HCT116 (cell line): ENCODE measurements around the gene SPOCD1. TPM values are rescaled to one million over a fixed set of nuclear protein-coding genes. Genes with fewer than 3 reads are reported as not detected.

Source experiments
- ATAC-seq: fragments of 200-7000 bp; cut with Tn5 transposase; 2 replicates; pipeline ENCODE4 v1.9.1; 2020; ENCODE audit warnings: mild to moderate bottlenecking, moderate library complexity
- BruUV-seq: library from RNA; stranded (reverse); fragments of 400-500 nt; replicated peaks from 2 replicates; lab custom pipeline; 2021; lab: Mats Ljungman, UMichigan
- CTCF ChIA-PET: fragments of 300-600 bp; sonication (Branson Sonifier 250); formaldehyde crosslinking; loops from one replicate; lab custom pipeline; 2021; ENCODE audit warnings: antibody characterized with exemption; lab: Charles Lee
- POLR2A ChIA-PET: fragments of 300-600, 350-600 bp; sonication (Branson Sonifier 250); formaldehyde crosslinking; loops from one replicate; lab custom pipeline; 2021; ENCODE audit warnings: antibody characterized with exemption; lab: Charles Lee
- RAD21 ChIA-PET, 2 experiments: fragments of 300-600 bp; sonication (Branson Sonifier 250); formaldehyde crosslinking; loops; one replicate each; lab custom pipeline; 2023; ENCODE audit warnings: low total read pairs in 2 of 2; ENCODE audit not compliant: uncharacterized antibody in 2 of 2, unreplicated experiment in 2 of 2, low non-redundant PET in 1 of 2; lab: Charles Lee
- DNase-seq: peaks from one replicate; pipeline ENCODE4 v3.0.0-alpha.2; 2010; ENCODE audit warnings: low read depth, low spot score
- H2AFZ ChIP-seq: fragments of 200-600 bp; shearing (Covaris generic), sonication (generic); 2 replicates; pipeline ENCODE4 v1.6.1; 2017; ENCODE audit warnings: low read depth, mixed run types, mixed read lengths, antibody characterized with exemption, low read length; ENCODE audit not compliant: poor library complexity, severe bottlenecking
- H3K27ac ChIP-seq: 2 replicates; pipeline ENCODE4 v1.5.1; 2012; ENCODE audit warnings: low read depth, low read length
- H3K27me3 ChIP-seq: fragments of 200-600 bp; sonication (generic); 2 replicates; pipeline ENCODE4 v1.6.1; 2016; ENCODE audit warnings: mixed run types, low read length, mixed read lengths; ENCODE audit not compliant: insufficient read depth
- H3K36me3 ChIP-seq, 2 experiments: fragments of 200-500 bp in 1 of 2; fragments of 200-600 bp in 1 of 2; sonication (Bioruptor generic) in 1 of 2; sonication (generic) in 1 of 2; 2 replicates each; pipeline versions ENCODE4 v1.5.1 to v1.6.1; 2014 to 2016; ENCODE audit warnings: low read length in 2 of 2, inconsistent platforms in 1 of 2, mixed read lengths in 1 of 2, mixed run types in 1 of 2; ENCODE audit not compliant: insufficient read depth in 2 of 2, control insufficient read depth in 1 of 2
- H3K4me1 ChIP-seq, 2 experiments: fragments of 200-600 bp in 1 of 2; sonication (generic) in 1 of 2; 2 replicates each; pipeline versions ENCODE4 v1.5.1 to v1.6.1; 2012 to 2017; ENCODE audit warnings: low read length in 2 of 2, inconsistent platforms in 1 of 2, mild to moderate bottlenecking in 1 of 2, mixed read lengths in 1 of 2, mixed run types in 1 of 2, moderate library complexity in 1 of 2; ENCODE audit not compliant: insufficient read depth in 2 of 2, control insufficient read depth in 1 of 2
- H3K4me2 ChIP-seq: fragments of 200-600 bp; sonication (generic); 2 replicates; pipeline ENCODE4 v1.6.1; 2017; ENCODE audit warnings: mixed run types, low read length, mixed read lengths
- H3K4me3 ChIP-seq, 2 experiments: fragments of 200-600 bp in 1 of 2; sonication (generic) in 1 of 2; replicated peaks in 1 of 2; 2 replicates each; pipeline ENCODE4 v1.5.1; 2011 to 2016; ENCODE audit warnings: low read length in 2 of 2, control low read depth in 1 of 2, low read depth in 1 of 2, mild to moderate bottlenecking in 1 of 2, mixed read lengths in 1 of 2, mixed run types in 1 of 2
- H3K79me2 ChIP-seq: fragments of 200-600 bp; sonication (generic); 2 replicates; pipeline ENCODE4 v1.6.1; 2017; ENCODE audit warnings: mild to moderate bottlenecking, mixed run types, low read length, moderate library complexity, mixed read lengths; ENCODE audit not compliant: insufficient read depth
- H3K9ac ChIP-seq: fragments of 200-600 bp; sonication (generic); 2 replicates; pipeline ENCODE4 v1.6.1; 2016; ENCODE audit warnings: low read length, mixed read lengths
- H3K9me2 ChIP-seq: fragments of 200-600 bp; sonication (generic), shearing (Covaris generic); 2 replicates; pipeline ENCODE4 v1.6.1; 2017; ENCODE audit warnings: mixed run types, mild to moderate bottlenecking, moderate library complexity; ENCODE audit not compliant: insufficient read depth
- H3K9me3 ChIP-seq, 2 experiments: fragments of 200-500 bp in 1 of 2; fragments of 200-600 bp in 1 of 2; sonication (Bioruptor generic) in 1 of 2; sonication (generic) in 1 of 2; 2 replicates each; pipeline ENCODE4 v1.6.1; 2014 to 2017; ENCODE audit warnings: low read length in 2 of 2, mixed read lengths in 2 of 2, inconsistent platforms in 1 of 2, low read depth in 1 of 2, mild to moderate bottlenecking in 1 of 2, mixed run types in 1 of 2, moderate library complexity in 1 of 2; ENCODE audit not compliant: control insufficient read depth in 1 of 2, insufficient read depth in 1 of 2
- H4K20me1 ChIP-seq: fragments of 200-600 bp; sonication (generic), shearing (Covaris generic); 2 replicates; pipeline ENCODE4 v1.6.1; 2017; ENCODE audit warnings: mixed run types, mild to moderate bottlenecking, moderate library complexity; ENCODE audit not compliant: insufficient read depth
- CEBPB ChIP-seq: IDR thresholded peaks from 2 replicates; pipeline ENCODE4 v1.6.1; 2012; ENCODE audit warnings: low read depth
- MAX ChIP-seq: IDR thresholded peaks from 2 replicates; pipeline ENCODE4 v1.6.1; 2012
- RAD21 ChIP-seq: IDR thresholded peaks from 2 replicates; pipeline ENCODE4 v1.6.1; 2012; ENCODE audit warnings: low read depth, mild to moderate bottlenecking
- SRF ChIP-seq: IDR thresholded peaks from 2 replicates; pipeline ENCODE4 v1.6.1; 2012; ENCODE audit warnings: low read depth
- YY1 ChIP-seq: IDR thresholded peaks from 2 replicates; pipeline ENCODE4 v1.6.1; 2011; ENCODE audit warnings: low read length, low read depth, moderate library complexity, mild to moderate bottlenecking; ENCODE audit not compliant: insufficient replicate concordance; ENCODE audit errors: extremely low read depth
- ZBTB33 ChIP-seq: IDR thresholded peaks from 2 replicates; pipeline ENCODE4 v1.6.1; 2011; ENCODE audit warnings: mild to moderate bottlenecking, low read length, moderate library complexity; ENCODE audit not compliant: insufficient replicate concordance; ENCODE audit errors: extremely low read depth
- intact Hi-C: fragments of 100-400 bp; cut with micrococcal nuclease; formaldehyde crosslinking; loops from 2 replicates; pipeline ENCODE4 v1.10.0; 2022
- total RNA-seq: library from RNA; stranded (reverse); gene quantifications from one replicate; pipeline ENCODE4 v1.2.1, GENCODE V29; 2021; ENCODE audit not compliant: unreplicated experiment
- TF ChIP-seq, protein P1 (sequence below): IDR thresholded peaks from 2 replicates; pipeline ENCODE4 v1.6.1; 2012

SPOCD1 gene
- total RNA-seq, 1 experiment from 2014 or later, result 5.0 TPM

DNA sequence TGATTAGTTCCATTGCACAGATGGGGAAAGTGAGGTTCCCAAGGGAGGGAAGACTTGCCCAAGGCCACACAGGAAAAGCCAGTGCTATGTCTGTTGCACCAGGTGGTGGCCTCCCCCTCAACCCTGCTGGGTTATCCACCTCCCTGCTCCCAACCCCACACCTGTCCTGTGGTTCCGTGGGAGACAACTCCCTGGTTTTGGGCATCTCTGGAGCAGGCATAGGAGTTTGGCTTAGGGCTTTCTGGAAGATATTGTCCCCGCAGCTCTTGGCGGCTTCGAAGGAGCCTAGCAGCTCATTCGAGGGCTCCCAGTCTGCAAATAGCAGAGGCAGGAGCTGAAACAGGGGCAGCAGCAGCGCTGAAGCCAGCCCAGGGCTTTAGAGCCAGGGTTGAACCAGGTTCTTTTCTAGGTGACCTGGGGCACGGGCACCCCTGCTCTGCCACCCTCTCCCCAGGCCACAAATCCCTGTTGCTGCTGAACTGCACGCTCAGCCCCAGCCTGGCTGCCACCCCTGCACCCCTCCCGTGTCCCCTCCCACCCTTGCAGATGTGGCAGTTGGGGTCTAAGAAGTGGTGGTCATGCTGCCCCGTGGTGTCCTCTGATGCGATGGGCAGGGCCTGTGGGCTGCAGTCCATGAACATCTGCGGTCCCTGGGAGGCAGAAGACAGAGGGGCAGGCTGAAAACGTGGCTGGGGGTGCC, 22.1 kb downstream of the SPOCD1 start:
- ATAC-seq, result no peak
- CTCF ChIA-PET, result no interaction called here
- BruUV-seq, result no TSS peak

More for the DNA sequence above, 22.1 kb downstream of the SPOCD1 start:
- no peak overlapping the region for H3K4me3 ChIP-seq
- POLR2A ChIA-PET, result no interaction called here
- H3K4me1 ChIP-seq, result peaks cover 11 to 36% of the 10 kb centered on the region in 2 experiments
- H3K27me3 ChIP-seq, result no peaks in the 10 kb centered on the region
- no peaks in the 10 kb centered on the region for H3K9me2 ChIP-seq
- no peak for TF ChIP-seq SRF
- no peak for TF ChIP-seq MAX
- no peak for TF ChIP-seq CEBPB
- TF ChIP-seq ZBTB33, result no peak
- no peak for TF ChIP-seq RAD21
- TF ChIP-seq YY1, result no peak
- TF ChIP-seq, protein P1, sequence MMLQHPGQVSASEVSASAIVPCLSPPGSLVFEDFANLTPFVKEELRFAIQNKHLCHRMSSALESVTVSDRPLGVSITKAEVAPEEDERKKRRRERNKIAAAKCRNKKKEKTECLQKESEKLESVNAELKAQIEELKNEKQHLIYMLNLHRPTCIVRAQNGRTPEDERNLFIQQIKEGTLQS, result no peak
- intact Hi-C loops, result no loop called here
- H3K9me3 ChIP-seq, result no peaks in the 10 kb centered on the region
- no peaks in the 10 kb centered on the region for H3K36me3 ChIP-seq
- no peak overlapping the region for H2AFZ ChIP-seq
- no peak for DNase-seq
- no peaks in the 10 kb centered on the region for H4K20me1 ChIP-seq
- H3K79me2 ChIP-seq, result no peaks in the 10 kb centered on the region
- no peak overlapping the region for H3K27ac ChIP-seq
- H3K4me2 ChIP-seq, result no peak overlapping the region
- H3K9ac ChIP-seq, result no peak overlapping the region
- RAD21 ChIA-PET, result no interaction called here
